ENCODE results near the gene RTL1.

Gene RTL1

DNA sequence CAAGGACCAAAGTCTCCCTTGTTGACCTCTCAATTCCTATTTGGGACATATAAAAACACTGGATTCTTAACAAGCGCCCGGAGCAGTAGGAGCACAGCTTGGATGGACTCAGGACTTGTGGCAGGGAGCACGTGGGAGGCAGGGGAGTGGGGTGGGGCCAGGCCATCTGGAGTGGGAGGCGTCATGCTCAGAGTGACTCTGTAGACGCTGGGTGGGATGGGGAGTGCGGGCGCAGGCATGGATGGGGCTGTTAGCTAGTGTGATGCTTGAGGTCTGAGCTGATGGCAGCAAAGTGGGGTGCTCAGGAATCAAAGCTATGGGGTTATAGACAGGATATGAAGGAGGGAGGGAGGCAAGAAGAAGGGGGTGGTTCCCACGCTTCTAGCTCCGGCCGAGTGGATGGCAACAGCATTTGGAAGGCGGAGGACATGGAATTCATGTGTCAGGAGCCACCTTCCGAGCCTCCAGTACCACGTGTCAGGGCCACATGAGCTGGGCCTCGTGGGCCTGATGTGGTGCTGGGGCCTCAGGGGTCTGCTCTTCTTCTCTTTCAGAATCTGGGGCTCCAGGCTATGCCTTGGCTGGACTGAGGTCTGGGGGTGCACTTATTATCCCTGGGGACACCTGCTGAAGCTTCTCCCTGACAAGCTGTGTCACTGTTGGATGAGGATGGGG lies 51.4 kb downstream of the RTL1 start:
- in situ Hi-C loops (cut with MboI; ENCODE audit: low sequenced_read_pairs) = no loop called here

DNA sequence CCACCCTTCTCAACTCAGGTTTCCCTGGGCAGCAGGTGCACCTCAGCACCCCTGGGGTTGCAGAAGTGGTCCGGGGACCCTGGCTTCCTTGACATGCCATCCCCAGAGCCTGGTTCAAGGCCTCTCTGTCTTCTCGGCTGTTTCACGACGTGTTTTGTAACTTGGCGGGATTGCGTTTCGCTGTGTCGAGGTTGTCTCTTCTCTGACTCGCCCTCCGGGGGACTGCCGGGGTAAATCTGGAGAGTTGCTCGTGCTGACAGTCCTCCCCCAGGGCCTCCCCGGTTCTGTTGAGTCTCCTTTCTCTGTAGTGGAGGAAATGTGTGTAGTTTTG lies 52.0 kb downstream of the RTL1 start:
- in situ Hi-C loops (cut with MboI; ENCODE audit: low sequenced_read_pairs) = no loop called here

- in situ Hi-C loops (cut with MboI; ENCODE audit: low sequenced_read_pairs) = no loop called here
Observed at GRCh38 chr14:100850841-100851585, 52.5 kb downstream of the RTL1 start.

DNA sequence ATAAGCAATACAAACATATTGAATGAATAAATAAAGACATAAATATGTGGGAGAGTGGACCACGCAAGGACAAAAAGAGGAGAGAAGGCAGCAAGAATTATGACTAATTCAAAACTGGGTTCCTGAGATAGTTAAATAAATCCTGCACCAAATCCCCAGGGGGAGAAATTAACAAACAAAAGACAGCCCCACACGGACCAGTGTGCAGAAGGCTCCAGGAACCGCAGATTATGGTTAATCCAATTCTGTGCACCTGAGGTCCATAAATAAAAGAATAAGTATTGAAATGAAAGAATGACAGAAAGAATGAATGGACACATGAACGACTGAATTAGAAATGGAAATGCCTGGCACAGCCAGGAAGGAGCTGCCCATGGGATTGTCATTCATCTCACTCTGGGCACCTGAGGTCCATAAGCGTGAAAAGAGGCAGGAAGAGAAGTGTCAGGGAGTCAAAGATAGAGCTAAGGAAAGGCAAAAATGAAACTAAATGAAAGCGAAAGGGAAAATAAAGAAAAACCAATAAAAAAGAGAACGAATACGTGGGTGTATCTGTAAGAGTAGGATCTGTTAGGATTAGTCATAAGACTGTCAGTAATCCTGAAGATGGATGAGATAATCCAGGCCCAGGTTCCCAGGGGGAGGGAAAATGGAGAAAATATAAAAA lies 54.3 kb downstream of the RTL1 start:
- in situ Hi-C loops (cut with MboI; ENCODE audit: low sequenced_read_pairs) = no loop called here

- in situ Hi-C loops (cut with MboI; ENCODE audit: low sequenced_read_pairs) = no loop called here
Observed at GRCh38 chr14:100846309-100846859, 57.1 kb downstream of the RTL1 start.

- in situ Hi-C loops (cut with MboI; ENCODE audit: low sequenced_read_pairs) = no loop called here
Observed at GRCh38 chr14:100845341-100845740, 58.2 kb downstream of the RTL1 start.

GRCh38 chr14:100844846-100845245 lies 58.7 kb downstream of the RTL1 start:
- in situ Hi-C loops (cut with MboI; ENCODE audit: low sequenced_read_pairs) = no loop called here

GRCh38 chr14:100844421-100844820 lies 59.1 kb downstream of the RTL1 start:
- in situ Hi-C loops (cut with MboI; ENCODE audit: low sequenced_read_pairs) = no loop called here

DNA sequence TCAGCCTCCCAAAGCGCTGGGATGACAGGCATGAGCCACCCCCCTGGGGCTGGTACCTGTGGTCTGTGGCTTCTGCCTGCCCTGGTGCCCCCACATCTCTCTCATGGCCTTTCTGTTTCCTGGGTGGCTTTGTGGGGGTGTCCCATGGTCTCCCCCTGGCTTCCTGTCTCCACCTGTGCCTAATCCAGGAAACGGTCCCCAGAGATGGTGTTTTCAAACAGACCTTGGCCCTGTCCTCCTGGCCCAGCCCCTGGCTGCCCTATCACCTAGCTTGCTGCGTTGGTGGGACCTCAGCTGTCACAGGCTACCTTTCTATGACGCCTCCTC lies 59.5 kb downstream of the RTL1 start:
- in situ Hi-C loops (cut with MboI; ENCODE audit: low sequenced_read_pairs) = no loop called here

DNA sequence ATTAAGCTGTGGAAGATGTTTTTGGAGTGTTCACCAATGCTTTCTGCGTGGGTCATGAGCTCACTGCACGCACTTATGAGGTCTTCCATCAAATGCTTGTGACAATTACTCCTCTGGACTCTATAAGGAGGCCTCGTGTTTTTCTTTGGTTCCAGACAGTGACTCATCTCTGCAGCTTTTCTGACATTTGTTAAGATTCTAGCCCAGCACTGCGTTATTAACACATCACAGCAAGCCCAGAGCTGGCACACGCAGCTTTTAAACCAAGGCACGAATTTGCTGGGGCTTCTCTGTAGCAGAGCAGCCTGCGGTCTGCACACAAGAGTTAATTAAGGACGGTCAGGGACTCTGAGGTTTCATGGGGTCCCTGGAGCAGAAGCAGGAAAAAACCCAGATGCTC lies 60.7 kb downstream of the RTL1 start:
- in situ Hi-C loops (cut with MboI; ENCODE audit: low sequenced_read_pairs) = no loop called here

DNA sequence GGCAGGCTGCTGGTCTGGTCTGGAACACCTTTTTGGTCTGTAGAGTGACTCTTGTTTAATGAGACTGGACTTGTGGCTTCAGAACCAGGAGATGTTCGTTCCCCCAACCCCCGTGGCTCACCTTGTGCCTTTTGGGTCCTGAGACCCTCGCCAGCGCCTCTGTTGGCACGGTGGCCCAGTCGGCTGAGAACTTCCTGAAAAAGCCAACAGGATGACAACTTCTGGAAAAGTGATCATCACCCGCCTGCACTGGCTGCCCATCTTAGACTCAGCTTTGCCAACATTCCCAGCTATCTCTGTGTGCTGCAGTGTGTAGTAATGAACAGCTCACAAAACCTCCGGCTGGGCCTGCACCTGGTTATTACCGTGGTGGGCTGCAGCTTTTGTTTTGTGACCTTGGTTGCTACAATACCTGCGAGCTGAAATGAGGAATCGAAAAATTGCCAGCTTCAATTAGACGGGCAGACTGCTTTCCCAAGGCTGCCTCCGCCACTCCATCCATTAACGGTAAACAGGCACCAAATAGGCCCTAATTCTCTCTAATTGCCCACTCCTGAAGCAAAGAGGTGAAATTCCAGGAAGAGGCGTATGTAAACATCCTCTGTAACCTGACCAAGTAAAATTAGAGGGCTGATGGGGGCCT lies 61.6 kb downstream of the RTL1 start:
- in situ Hi-C loops (cut with MboI; ENCODE audit: low sequenced_read_pairs) = no loop called here

DNA sequence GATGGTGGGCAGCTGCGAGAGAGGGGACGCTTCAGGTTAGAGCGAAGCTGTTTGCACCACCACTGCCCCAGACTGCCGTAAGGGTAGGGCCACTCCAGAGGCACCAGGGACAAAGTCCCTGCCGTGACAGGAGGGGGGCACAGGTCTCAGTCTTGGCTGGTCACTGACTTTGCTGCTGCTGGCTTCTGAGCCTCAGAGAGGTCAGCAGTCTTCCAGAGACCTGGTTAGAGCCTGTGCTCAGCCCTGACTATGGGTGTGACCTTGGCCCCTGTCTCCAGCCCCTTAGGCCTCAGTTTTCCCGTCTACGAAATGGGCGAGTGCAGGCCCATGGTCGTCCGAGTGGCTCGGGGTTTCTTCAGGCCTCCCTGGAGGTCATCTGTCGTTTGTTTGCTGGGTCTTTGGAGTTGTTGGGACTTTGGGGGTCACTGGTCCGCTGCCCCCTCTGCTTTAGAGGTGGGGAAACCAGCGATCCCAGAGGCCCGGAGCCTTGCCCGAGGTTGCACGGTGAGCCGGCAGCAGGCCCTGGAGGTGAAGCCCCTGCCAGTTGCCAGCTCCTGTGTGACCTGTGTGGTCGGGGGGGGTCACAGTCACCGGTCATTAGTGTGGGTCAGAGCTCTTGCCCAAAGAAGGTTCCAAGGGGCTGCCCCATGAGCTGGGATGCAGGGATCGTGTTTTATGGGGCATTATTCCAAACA lies 62.3 kb downstream of the RTL1 start:
- in situ Hi-C loops (cut with MboI; ENCODE audit: low sequenced_read_pairs) = no loop called here

DNA sequence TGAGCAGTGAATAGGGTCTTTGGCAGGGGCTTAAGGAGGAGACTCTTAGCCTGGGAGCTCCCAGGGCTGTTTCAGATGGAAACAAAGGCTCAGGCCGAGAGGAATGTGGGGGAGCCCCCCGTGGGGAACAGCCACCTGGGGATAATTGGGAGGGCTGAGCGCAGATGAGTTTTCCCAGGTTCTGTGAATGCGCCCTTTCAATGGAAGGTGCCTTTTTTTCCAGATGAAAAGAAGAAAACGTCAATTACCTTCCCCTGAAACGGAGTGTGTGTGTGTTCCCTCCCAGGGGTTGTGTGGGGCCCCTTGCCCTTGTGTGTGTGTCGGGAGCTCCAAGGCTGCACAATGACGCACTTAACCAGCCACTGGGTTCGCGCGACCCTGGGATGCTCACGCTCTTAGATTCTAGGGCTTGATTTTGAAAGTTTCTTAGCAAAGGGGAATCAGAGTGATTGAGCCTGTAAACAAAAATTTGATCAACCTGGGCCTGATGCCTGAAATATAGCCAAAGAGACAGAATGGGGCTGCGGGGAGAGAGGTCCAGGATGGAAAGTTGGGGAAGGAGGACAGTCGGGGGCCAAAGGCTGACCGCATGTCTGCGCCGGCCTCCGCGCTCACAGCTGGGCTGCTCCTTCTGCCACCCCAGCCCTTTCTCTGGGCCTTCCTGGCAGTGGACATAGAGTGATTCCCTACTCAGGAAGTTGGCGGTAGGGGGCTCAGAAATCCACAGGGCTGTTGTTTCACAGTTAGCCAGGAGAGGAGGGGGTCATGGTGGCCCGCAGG lies 63.0 kb downstream of the RTL1 start:
- in situ Hi-C loops (cut with MboI; ENCODE audit: low sequenced_read_pairs) = no loop called here

DNA sequence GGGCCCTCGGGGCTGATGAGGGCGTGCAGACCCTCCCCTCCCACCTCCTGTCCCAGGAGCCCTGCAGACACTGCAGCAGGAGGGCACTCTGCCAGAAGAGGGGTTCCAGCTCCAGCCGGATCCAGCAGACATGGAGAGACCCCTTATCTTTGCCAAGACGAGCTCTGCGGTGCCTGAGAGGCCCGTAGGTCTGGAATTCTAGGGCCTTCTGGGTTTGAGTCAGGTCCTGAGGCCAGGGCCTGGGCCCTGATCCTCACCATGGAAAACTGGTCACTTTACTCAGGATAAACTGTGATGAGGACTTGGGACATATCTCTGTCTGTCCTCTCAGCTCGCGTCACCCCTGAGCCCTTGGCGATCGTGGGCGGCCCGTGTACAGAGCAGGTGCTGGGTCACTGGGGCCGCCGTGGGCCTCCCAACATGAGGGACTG lies 63.8 kb downstream of the RTL1 start:
- in situ Hi-C loops (cut with MboI; ENCODE audit: low sequenced_read_pairs) = no loop called here

- in situ Hi-C loops (cut with MboI; ENCODE audit: low sequenced_read_pairs) = no loop called here
Observed at GRCh38 chr14:100839315-100839585, 64.3 kb downstream of the RTL1 start.

- in situ Hi-C loops (cut with MboI; ENCODE audit: low sequenced_read_pairs) = no loop called here
Observed at GRCh38 chr14:100838493-100839314, 64.8 kb downstream of the RTL1 start.

- in situ Hi-C loops (cut with MboI; ENCODE audit: low sequenced_read_pairs) = no loop called here
Observed at GRCh38 chr14:100837805-100838350, 65.6 kb downstream of the RTL1 start.

DNA sequence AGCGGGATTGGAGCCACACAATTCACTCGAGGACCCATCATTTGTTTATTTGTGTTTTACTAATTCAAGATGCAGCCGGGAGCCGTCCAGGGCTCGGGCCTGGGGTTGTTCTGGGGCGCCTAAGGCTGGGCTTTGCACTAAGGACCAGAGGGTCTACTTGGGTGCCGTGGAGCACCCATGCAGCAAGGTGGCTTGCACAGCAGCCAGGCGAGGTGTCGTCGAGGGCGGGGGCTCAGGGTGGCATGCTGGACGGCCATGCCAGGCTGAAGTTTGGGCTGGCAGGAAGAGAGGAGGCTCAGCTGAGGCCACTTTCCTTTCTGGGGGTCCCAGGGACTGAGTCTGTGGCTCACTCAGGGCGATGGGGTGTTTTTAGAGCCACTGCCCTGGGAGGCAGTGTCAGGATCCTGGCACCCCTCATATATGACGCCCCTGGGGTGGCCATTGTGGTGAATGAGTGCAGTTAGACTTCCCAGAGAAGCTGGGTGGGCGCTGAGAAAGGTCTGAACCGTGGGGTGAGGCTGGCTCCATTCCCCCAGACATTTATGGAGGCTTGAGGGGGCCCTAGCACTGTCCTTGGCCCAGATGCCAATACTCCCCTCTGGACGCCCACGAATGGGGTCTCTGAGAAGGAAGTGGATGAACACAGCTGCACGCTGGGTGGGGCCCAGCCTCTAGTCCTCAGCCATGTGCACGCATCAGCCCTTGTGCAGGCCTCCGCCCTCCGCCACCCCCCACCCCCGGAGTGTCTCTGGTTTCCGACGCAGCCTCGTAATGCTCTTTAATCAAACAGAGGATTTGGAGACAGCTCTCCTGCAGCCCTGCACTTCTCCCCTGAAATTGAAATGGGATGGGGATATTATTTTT lies 66.3 kb downstream of the RTL1 start:
- in situ Hi-C loops (cut with MboI; ENCODE audit: low sequenced_read_pairs) = no loop called here
